Neural cell (in vitro differentiated cells): ENCODE data around the gene CKLF. TPM values are rescaled to one million over a fixed set of nuclear protein-coding genes. Genes with fewer than 3 reads are reported as not detected.

Source experiments
- H2AFZ ChIP-seq: fragments of 200-600, 300-800 bp; sonication (generic), shearing (Covaris generic); 2 replicates; pipeline ENCODE4 v1.6.0; 2014; ENCODE audit warnings: low read depth, mild to moderate bottlenecking, antibody characterized with exemption, low read length, moderate library complexity
- H3F3A ChIP-seq: fragments of 200-600 bp; shearing (Covaris generic); 2 replicates; pipeline ENCODE4 v1.6.1; 2016; ENCODE audit warnings: mild to moderate bottlenecking, moderate library complexity, mixed read lengths, antibody characterized with exemption, low read length; ENCODE audit not compliant: insufficient read depth, poor library complexity, severe bottlenecking
- H3K27ac ChIP-seq: fragments of 200-600, 300-800 bp; sonication (generic), shearing (Covaris generic); 2 replicates; pipeline ENCODE4 v1.5.1; 2014; ENCODE audit warnings: mild to moderate bottlenecking, low read length, moderate library complexity
- H3K27me3 ChIP-seq: fragments of 300-800, 200-600 bp; sonication (generic), shearing (Covaris generic); 2 replicates; pipeline ENCODE4 v1.6.0; 2014; ENCODE audit warnings: mild to moderate bottlenecking, low read depth, low read length, moderate library complexity; ENCODE audit not compliant: insufficient read depth
- H3K36me3 ChIP-seq: fragments of 300-800, 200-600 bp; sonication (generic), shearing (Covaris generic); 2 replicates; pipeline ENCODE4 v1.5.1; 2014; ENCODE audit warnings: mild to moderate bottlenecking, antibody characterized with exemption, low read length, moderate library complexity; ENCODE audit not compliant: insufficient read depth
- H3K4me2 ChIP-seq: fragments of 300-800, 200-600 bp; sonication (generic), shearing (Covaris generic); 2 replicates; pipeline ENCODE4 v1.6.0; 2014; ENCODE audit warnings: mild to moderate bottlenecking, low read length
- H3K4me3 ChIP-seq: fragments of 300-800, 200-600 bp; sonication (generic), shearing (Covaris generic); 2 replicates; pipeline ENCODE4 v1.5.1; 2014; ENCODE audit warnings: mild to moderate bottlenecking, low read length, moderate library complexity
- H3K79me2 ChIP-seq: fragments of 200-600 bp; shearing (Covaris generic); replicated peaks from 2 replicates; pipeline ENCODE4 v1.6.0; 2014; ENCODE audit warnings: mild to moderate bottlenecking, low read length, moderate library complexity; ENCODE audit not compliant: insufficient read depth
- H3K9ac ChIP-seq: fragments of 300-800, 200-600 bp; sonication (generic), shearing (Covaris generic); 2 replicates; pipeline ENCODE4 v1.6.1; 2016; ENCODE audit warnings: mild to moderate bottlenecking, low read length, mixed read lengths
- H3K9me2 ChIP-seq: fragments of 200-600 bp; shearing (Covaris generic); 2 replicates; pipeline ENCODE4 v1.6.1; 2016; ENCODE audit warnings: mild to moderate bottlenecking, low read length, mixed read lengths; ENCODE audit not compliant: insufficient read depth
- H3K9me3 ChIP-seq: fragments of 200-600, 300-800 bp; sonication (generic), shearing (Covaris generic); 2 replicates; pipeline ENCODE4 v1.6.1; 2016; ENCODE audit warnings: mild to moderate bottlenecking, mixed run types, low read length, moderate library complexity, mixed read lengths
- H4K20me1 ChIP-seq: fragments of 200-600 bp; shearing (Covaris generic); 2 replicates; pipeline ENCODE4 v1.6.1; 2016; ENCODE audit warnings: mild to moderate bottlenecking, mixed run types; ENCODE audit not compliant: insufficient read depth
- CTCF ChIP-seq: fragments of 450-650 bp; IDR thresholded peaks from 2 replicates; pipeline ENCODE4 v1.5.1; 2014; ENCODE audit warnings: antibody characterized with exemption, mild to moderate bottlenecking, moderate library complexity; ENCODE audit not compliant: poor library complexity, severe bottlenecking
- EP300 ChIP-seq: fragments of 450-650 bp; conservative IDR thresholded peaks from 2 replicates; pipeline ENCODE4 v1.6.1; 2014; ENCODE audit warnings: antibody characterized with exemption, mild to moderate bottlenecking, moderate library complexity; ENCODE audit not compliant: poor library complexity, severe bottlenecking
- EZH2 ChIP-seq: fragments of 200-600, 300-800 bp; shearing (Covaris generic), sonication (generic); IDR thresholded peaks from 2 replicates; pipeline ENCODE4 v1.6.1; 2014; ENCODE audit warnings: antibody characterized with exemption, low read length, borderline replicate concordance, mild to moderate bottlenecking; ENCODE audit not compliant: insufficient read depth, poor library complexity, severe bottlenecking
- MXI1 ChIP-seq: fragments of 450-650 bp; conservative IDR thresholded peaks from 2 replicates; pipeline ENCODE4 v1.6.1; 2014; ENCODE audit warnings: antibody characterized with exemption, mild to moderate bottlenecking; ENCODE audit not compliant: poor library complexity, severe bottlenecking
- POLR2AphosphoS5 ChIP-seq: IDR thresholded peaks from 2 replicates; pipeline ENCODE4 v1.6.1; 2012
- RAD21 ChIP-seq: fragments of 450-650 bp; conservative IDR thresholded peaks from 2 replicates; pipeline ENCODE4 v1.6.1; 2014; ENCODE audit warnings: antibody characterized with exemption, mild to moderate bottlenecking, moderate library complexity
- REST ChIP-seq: IDR thresholded peaks from 2 replicates; pipeline ENCODE4 v1.6.1; 2012; ENCODE audit warnings: borderline replicate concordance
- SMC3 ChIP-seq: fragments of 450-650 bp; conservative IDR thresholded peaks from 2 replicates; pipeline ENCODE4 v1.6.1; 2014; ENCODE audit warnings: antibody characterized with exemption, mild to moderate bottlenecking, moderate library complexity; ENCODE audit not compliant: poor library complexity
- TAF1 ChIP-seq: IDR thresholded peaks from 2 replicates; pipeline ENCODE4 v1.6.1; 2012; ENCODE audit warnings: low read depth
- polyA plus RNA-seq: library from polyadenylated mRNA; depleted of rRNA; stranded (reverse); fragments of >200 nt; gene quantifications from 2 replicates; pipeline ENCODE4 v1.2.3, GENCODE V29; 2014

Gene CKLF
- polyA plus RNA-seq, 1 donor from 2014 or later, result 40.8 TPM

GRCh38 chr16:66599726-66600125 is 47.4 kb downstream of the CKLF start:
- no peaks in the 10 kb centered on the region for H4K20me1 ChIP-seq
- no peaks in the 10 kb centered on the region for H3K79me2 ChIP-seq
- H3K9ac ChIP-seq, result no peak overlapping the region
- no peaks in the 10 kb centered on the region for H3K9me3 ChIP-seq
- no peak overlapping the region for H3K4me2 ChIP-seq
- no peak overlapping the region for H3K27ac ChIP-seq
- H2AFZ ChIP-seq, result no peak overlapping the region
- H3K4me3 ChIP-seq, result no peak overlapping the region
- no peak for TF ChIP-seq POLR2AphosphoS5
- TF ChIP-seq MXI1, result no peak
- no peak for TF ChIP-seq CTCF
- no peak for TF ChIP-seq EP300
- TF ChIP-seq SMC3, result no peak
- TF ChIP-seq TAF1, result no peak
- TF ChIP-seq REST, result no peak
- no peak for TF ChIP-seq RAD21
- TF ChIP-seq EZH2, result no peak
- no peaks in the 10 kb centered on the region for H3K9me2 ChIP-seq
- no peaks in the 10 kb centered on the region for H3F3A ChIP-seq
- no peaks in the 10 kb centered on the region for H3K36me3 ChIP-seq
- no peaks in the 10 kb centered on the region for H3K27me3 ChIP-seq

GRCh38 chr16:66600477-66600876 is 48.1 kb downstream of the CKLF start:
- Histone ChIP-seq H4K20me1 (no peaks in the 10 kb centered on the region), H3K9me3 (no peaks in the 10 kb centered on the region)

More at GRCh38 chr16:66600477-66600876, 48.1 kb downstream of the CKLF start:
- Histone ChIP-seq H3K79me2 (no peaks in the 10 kb centered on the region), H3K27me3 (no peaks in the 10 kb centered on the region), H2AFZ (no peak overlapping the region), H3K9me2 (no peaks in the 10 kb centered on the region), H3K27ac (no peak overlapping the region), H3F3A (no peaks in the 10 kb centered on the region), H3K4me3 (no peak overlapping the region), H3K4me2 (no peak overlapping the region), H3K36me3 (no peaks in the 10 kb centered on the region), H3K9ac (no peak overlapping the region)
- no peak for TF ChIP-seq REST
- no peak for TF ChIP-seq RAD21
- no peak for TF ChIP-seq POLR2AphosphoS5
- TF ChIP-seq SMC3, result no peak
- TF ChIP-seq CTCF, result no peak
- no peak for TF ChIP-seq TAF1
- TF ChIP-seq EZH2, result no peak
- TF ChIP-seq EP300, result no peak
- no peak for TF ChIP-seq MXI1
